Activated CD4-positive, alpha-beta T cell treated with anti-CD3 and anti-CD28 coated beads, Interleukin-2, amount 50 U/mL, for 24 hours (primary cell): Measurements from ENCODE around the gene KCNN2.

Source experiments
- DNase-seq, 2 donors: peaks; one replicate each; pipeline ENCODE4 v3.0.0-alpha.2; 2020; ENCODE audit warnings: low read depth in 1 of 2, low spot score in 1 of 2

The KCNN2 gene

DNA sequence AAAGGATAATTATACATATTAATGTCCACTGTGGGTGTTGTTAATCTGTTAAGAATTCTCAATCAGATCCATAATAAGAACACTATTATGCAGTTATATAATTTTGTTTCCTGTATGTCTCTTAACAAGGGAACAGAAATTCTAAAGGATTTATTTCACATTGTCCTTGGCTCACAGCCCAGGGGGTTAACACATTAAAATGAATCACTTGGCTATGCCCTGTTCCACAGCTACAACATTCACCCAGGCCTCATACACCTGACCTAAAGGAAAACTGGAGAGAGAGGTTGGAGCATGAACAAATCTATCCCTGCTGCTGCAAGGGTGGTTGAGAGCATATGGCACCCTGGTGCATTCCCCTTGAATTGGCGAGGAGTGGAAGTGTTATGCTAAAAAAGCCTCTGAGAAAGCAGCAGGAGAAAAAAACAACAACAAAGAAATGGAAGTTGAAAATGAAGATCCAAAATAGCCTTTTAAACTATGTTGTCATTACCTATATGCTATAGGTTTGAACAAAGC, 116.0 kb downstream of the KCNN2 start:
- DNase-seq, result no peak

- no peak for DNase-seq
Observed at GRCh38 chr5:114500756-114501155, 138.9 kb downstream of the KCNN2 start.

DNA sequence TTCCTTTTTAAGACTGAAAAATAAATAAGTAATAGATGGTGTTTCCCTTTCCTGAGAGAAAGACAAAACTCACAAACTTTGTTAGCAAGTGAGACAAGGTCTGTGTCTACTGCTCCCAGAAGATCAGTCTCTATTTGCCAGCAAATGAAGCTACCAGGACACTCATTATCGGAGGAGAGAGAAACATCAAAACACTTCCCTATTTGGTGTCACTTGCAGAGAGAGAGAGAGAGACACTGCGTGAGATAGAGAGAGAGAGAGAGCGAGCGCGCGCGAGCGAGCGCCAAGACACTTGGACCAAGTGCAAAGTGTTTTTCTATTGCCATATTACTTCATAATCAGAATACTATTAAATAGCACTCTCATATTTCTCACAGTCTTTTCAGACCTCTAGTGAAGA, 142.7 kb downstream of the KCNN2 start:
- DNase-seq, result no peak

GRCh38 chr5:114524221-114524620, 162.4 kb downstream of the KCNN2 start:
- DNase-seq, result no peak

DNA sequence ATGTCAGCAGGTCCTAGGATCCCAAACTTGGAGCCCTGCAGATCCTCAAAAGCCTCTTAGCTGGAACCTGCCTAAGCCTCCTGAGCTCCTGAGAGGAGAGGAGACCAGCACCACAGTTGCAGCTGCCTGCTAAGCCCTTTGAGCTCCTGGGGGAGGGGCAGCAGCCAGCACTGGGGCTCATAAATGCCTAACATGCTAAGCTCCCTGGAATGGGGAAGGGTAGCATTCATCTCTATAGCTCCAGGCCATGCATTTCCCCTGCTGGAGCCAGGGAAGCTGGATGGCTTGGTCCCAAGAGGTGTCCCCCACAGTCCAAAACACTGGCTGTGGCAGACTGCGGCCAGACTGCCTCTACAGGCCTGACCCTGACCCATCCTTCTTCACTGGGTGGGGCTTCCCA, 182.7 kb downstream of the KCNN2 start:
- no peak for DNase-seq
